K562 (cell line): ENCODE data around the gene TSPAN3. TPM values are rescaled to one million over a fixed set of nuclear protein-coding genes. Genes with fewer than 3 reads are reported as not detected.

Experiments used
- ATAC-seq: fragments of 200-7000 bp; cut with Tn5 transposase; 3 replicates; pipeline ENCODE4 v1.9.1; 2020; ENCODE audit warnings: moderate library complexity
- BruUV-seq: library from RNA; stranded (reverse); fragments of 400-500 nt; replicated peaks from 2 replicates; lab custom pipeline; 2021; lab: Mats Ljungman, UMichigan
- CTCF ChIA-PET: fragments of 300-600 bp; formaldehyde crosslinking; extraction: SDS; loops from one replicate; lab custom pipeline; 2021; ENCODE audit warnings: low intra/inter-chr PET ratio; lab: Yijun Ruan, JAX
- POLR2A ChIA-PET: fragments of 300-600, 350-650 bp; sonication (Branson Sonifier 250); formaldehyde crosslinking; extraction: SDS; loops from one replicate; lab custom pipeline; 2021; ENCODE audit warnings: antibody characterized with exemption, inconsistent platforms; lab: Yijun Ruan, JAX
- DNase-seq, 4 experiments: peaks; one replicate each; pipeline versions ENCODE4 v3.0.0 to v3.0.0-alpha.2; 2011 to 2018; ENCODE audit warnings: low spot score in 3 of 4, mixed read lengths in 3 of 4; ENCODE audit errors: extremely low read depth in 1 of 4
- FAIRE-seq: peaks from 2 replicates; lab custom pipeline; 2011; peaks lifted over from hg19 to GRCh38; lab: Jason Lieb, UNC
- H2AFZ ChIP-seq: 2 replicates; pipeline ENCODE4 v1.6.0; 2011; ENCODE audit warnings: low read depth, low read length, control low read depth, inconsistent platforms
- H3K27ac ChIP-seq: fragments of 200-600 bp; 3 replicates; pipeline ENCODE4 v1.8.0; 2011; ENCODE audit warnings: low read depth, mild to moderate bottlenecking, control low read depth, inconsistent platforms, low read length, moderate library complexity, mixed read lengths; ENCODE audit errors: extremely low read depth
- H3K27me3 ChIP-seq, 2 experiments: fragments of 300-600 bp in 1 of 2; 2 replicates in 1 of 2; 3 replicates in 1 of 2; pipeline versions ENCODE4 v1.6.0 to v1.8.0; 2011; ENCODE audit warnings: inconsistent platforms in 2 of 2, low read length in 2 of 2, mild to moderate bottlenecking in 1 of 2, mixed read lengths in 1 of 2, moderate library complexity in 1 of 2; ENCODE audit not compliant: control insufficient read depth in 2 of 2, insufficient read depth in 2 of 2
- H3K36me3 ChIP-seq: fragments of 300-600 bp; 3 replicates; pipeline ENCODE4 v1.8.0; 2011; ENCODE audit warnings: mild to moderate bottlenecking, low read length, inconsistent platforms; ENCODE audit not compliant: control insufficient read depth, insufficient read depth
- H3K4me1 ChIP-seq, 2 experiments: fragments of 200-600 bp in 1 of 2; replicated peaks in 1 of 2; 2 replicates in 1 of 2; 3 replicates in 1 of 2; pipeline versions ENCODE4 v1.5.1 to v1.8.0; 2011; ENCODE audit warnings: inconsistent platforms in 2 of 2, low read length in 2 of 2, mild to moderate bottlenecking in 1 of 2, mixed read lengths in 1 of 2, moderate library complexity in 1 of 2; ENCODE audit not compliant: control insufficient read depth in 2 of 2, insufficient read depth in 2 of 2
- H3K4me2 ChIP-seq: 2 replicates; pipeline ENCODE4 v1.6.1; 2011; ENCODE audit warnings: low read length, control low read depth, inconsistent platforms, mixed read lengths; ENCODE audit not compliant: insufficient read depth
- H3K4me3 ChIP-seq: fragments of 200-600 bp; sonication (generic), shearing (Covaris generic); 2 replicates; pipeline ENCODE4 v1.5.1; 2016; ENCODE audit warnings: control low read depth, inconsistent platforms
- H3K79me2 ChIP-seq: fragments of 200-600 bp; 3 replicates; pipeline ENCODE4 v1.8.0; 2011; ENCODE audit warnings: low read length, inconsistent platforms; ENCODE audit not compliant: control insufficient read depth, insufficient read depth
- H3K9ac ChIP-seq, 2 experiments: 2 replicates each; pipeline versions ENCODE4 v1.6.0 to v1.6.1; 2011; ENCODE audit warnings: low read depth in 2 of 2, low read length in 2 of 2, control low read depth in 1 of 2, inconsistent platforms in 1 of 2, mild to moderate bottlenecking in 1 of 2, mixed read lengths in 1 of 2; ENCODE audit not compliant: insufficient read depth in 1 of 2
- H3K9me1 ChIP-seq: one replicate; pipeline ENCODE4 v1.6.0; 2011; ENCODE audit warnings: inconsistent platforms, mild to moderate bottlenecking, low read length, moderate library complexity; ENCODE audit not compliant: control insufficient read depth, insufficient read depth
- H3K9me3 ChIP-seq: replicated peaks from 2 replicates; pipeline ENCODE4 v1.5.1; 2011; ENCODE audit warnings: low read depth, low read length, inconsistent platforms; ENCODE audit not compliant: control insufficient read depth, insufficient read depth
- H4K20me1 ChIP-seq: replicated peaks from 2 replicates; pipeline ENCODE4 v1.6.1; 2011; ENCODE audit warnings: low read length, inconsistent platforms, mixed read lengths; ENCODE audit not compliant: control insufficient read depth, insufficient read depth
- GTF2F1 ChIP-seq: IDR thresholded peaks from 2 replicates; pipeline ENCODE4 v1.6.1; 2011; ENCODE audit warnings: low read depth, low read length, improper control_type of control experiment
- HDAC3 ChIP-seq: fragments of 450-650 bp; IDR thresholded peaks from 2 replicates; pipeline ENCODE4 v1.6.1; 2018; ENCODE audit warnings: borderline replicate concordance, mild to moderate bottlenecking, moderate library complexity; ENCODE audit not compliant: partially characterized antibody
- HOXB6 ChIP-seq: fragments of 250-450 bp; sonication (Bioruptor Pico); IDR thresholded peaks from 2 replicates; pipeline ENCODE4 v1.5.1; 2022; ENCODE audit warnings: mild to moderate bottlenecking, borderline replicate concordance
- MTA1 ChIP-seq: fragments of 450-650 bp; IDR thresholded peaks from 2 replicates; pipeline ENCODE4 v1.6.1; 2017; ENCODE audit warnings: borderline replicate concordance
- NFE2 ChIP-seq: IDR thresholded peaks from 2 replicates; pipeline ENCODE4 v1.6.1; 2014; ENCODE audit warnings: antibody characterized with exemption, low read depth
- RBBP5 ChIP-seq: fragments of 200-600 bp; sonication (generic); IDR thresholded peaks from 2 replicates; pipeline ENCODE4 v1.6.1; 2012; ENCODE audit warnings: borderline replicate concordance, mild to moderate bottlenecking, low read length, control low read depth, inconsistent platforms; ENCODE audit not compliant: insufficient read depth, poor library complexity, severe bottlenecking
- SMAD2 ChIP-seq: fragments of 150-350 bp; IDR thresholded peaks from 2 replicates; pipeline ENCODE4 v1.6.1; 2014; ENCODE audit warnings: low read depth, mild to moderate bottlenecking, low read length
- SP1 ChIP-seq: sonication (generic); formaldehyde crosslinking; IDR thresholded peaks from 2 replicates; pipeline ENCODE4 v1.8.1; 2022; ENCODE audit warnings: mild to moderate bottlenecking, missing genetic modification reagents
- SREBF1 ChIP-seq: fragments of 150-350 bp; IDR thresholded peaks from 2 replicates; pipeline ENCODE4 v1.6.1; 2014; ENCODE audit warnings: antibody characterized with exemption, low read depth, low read length, borderline replicate concordance
- STAT5B ChIP-seq: fragments of 250-450 bp; sonication (Bioruptor Pico); IDR thresholded peaks from 2 replicates; pipeline ENCODE4 v1.8.0; 2021; ENCODE audit warnings: mild to moderate bottlenecking, inconsistent platforms
- TEAD2 ChIP-seq: fragments of 450-650 bp; IDR thresholded peaks from 2 replicates; pipeline ENCODE4 v1.6.1; 2016; ENCODE audit warnings: missing genetic modification characterization, control low read depth, missing compliant biosample characterization
- TSC22D4 ChIP-seq: fragments of 450-650 bp; IDR thresholded peaks from 2 replicates; pipeline ENCODE4 v1.6.1; 2016; ENCODE audit warnings: missing genetic modification characterization, missing biosample characterization, control low read depth
- ZNF232 ChIP-seq: sonication (generic); formaldehyde crosslinking; IDR thresholded peaks from 2 replicates; pipeline ENCODE4 v1.8.0; 2022; ENCODE audit warnings: mild to moderate bottlenecking, missing genetic modification reagents
- ZNF76 ChIP-seq: fragments of 250-450 bp; sonication (Bioruptor Pico); IDR thresholded peaks from 2 replicates; pipeline ENCODE4 v1.4.0; 2020; ENCODE audit warnings: mild to moderate bottlenecking, moderate library complexity, borderline replicate concordance
- WGBS: fragments of 100-300 bp; shearing (Covaris generic); methylation state at CpG from one replicate; pipeline ENCODE4 v1.1.6; 2016; ENCODE audit warnings: low coverage, mixed read lengths; ENCODE audit not compliant: insufficient coverage; ENCODE audit errors: missing lambda C conversion rate; 5-methylcytosine and 5-hydroxymethylcytosine counted together
- in situ Hi-C: fragments of 300-500 bp; cut with MboI; formaldehyde crosslinking; loops from 4 replicates; pipeline ENCODE4 v1.15.0; 2018; ENCODE audit warnings: inconsistent platforms, mixed read lengths
- intact Hi-C: fragments of 100-400 bp; cut with micrococcal nuclease; formaldehyde crosslinking; loops from 2 replicates; pipeline ENCODE4 v1.14.2; 2022
- polyA plus RNA-seq, 8 experiments: library from polyadenylated mRNA; depleted of rRNA in 4 of 8; stranded (reverse) in 5 of 8; unstranded in 3 of 8; fragments of >200 nt; fragmentation: Nextera tagmentation in 2 of 8; fragmentation: Illumina TruSeq in 1 of 8; extraction: Ambion mirVana in 2 of 8; extraction: Trizol in 1 of 8; gene quantifications; 2 replicates each; pipeline versions ENCODE4 v1.2.1 to v1.2.3, GENCODE V29; 2011 to 2014; ENCODE audit warnings: inconsistent platforms in 1 of 8, missing spikeins in 1 of 8
- total RNA-seq, 7 experiments: library from RNA; depleted of rRNA in 6 of 7; stranded (reverse); fragments of >200 nt in 6 of 7; fragmentation: Illumina TruSeq in 2 of 7; extraction: Trizol in 2 of 7; gene quantifications; 2 replicates each; pipeline versions ENCODE4 v1.2.1 to v1.2.3, GENCODE V29; 2011 to 2021; ENCODE audit warnings: low replicate concordance in 1 of 7
- TF ChIP-seq, protein P1 (sequence below): IDR thresholded peaks from 3 replicates; pipeline ENCODE4 v1.6.1; 2011; ENCODE audit warnings: borderline replicate concordance, mild to moderate bottlenecking, moderate library complexity; ENCODE audit not compliant: insufficient read length; ENCODE audit errors: extremely low read depth
- TF ChIP-seq, protein P2 (sequence below): fragments of 250-450 bp; sonication (Bioruptor Pico); IDR thresholded peaks from 2 replicates; pipeline ENCODE4 v1.4.0; 2020; ENCODE audit warnings: mild to moderate bottlenecking, moderate library complexity

The TSPAN3 gene
- total and polyA plus RNA-seq, 9 of the 15 experiments (the other 6 are each of a cell fraction or from before 2014, with no cell fraction given) = 14.3 to 144 (median 71.1) TPM

DNA sequence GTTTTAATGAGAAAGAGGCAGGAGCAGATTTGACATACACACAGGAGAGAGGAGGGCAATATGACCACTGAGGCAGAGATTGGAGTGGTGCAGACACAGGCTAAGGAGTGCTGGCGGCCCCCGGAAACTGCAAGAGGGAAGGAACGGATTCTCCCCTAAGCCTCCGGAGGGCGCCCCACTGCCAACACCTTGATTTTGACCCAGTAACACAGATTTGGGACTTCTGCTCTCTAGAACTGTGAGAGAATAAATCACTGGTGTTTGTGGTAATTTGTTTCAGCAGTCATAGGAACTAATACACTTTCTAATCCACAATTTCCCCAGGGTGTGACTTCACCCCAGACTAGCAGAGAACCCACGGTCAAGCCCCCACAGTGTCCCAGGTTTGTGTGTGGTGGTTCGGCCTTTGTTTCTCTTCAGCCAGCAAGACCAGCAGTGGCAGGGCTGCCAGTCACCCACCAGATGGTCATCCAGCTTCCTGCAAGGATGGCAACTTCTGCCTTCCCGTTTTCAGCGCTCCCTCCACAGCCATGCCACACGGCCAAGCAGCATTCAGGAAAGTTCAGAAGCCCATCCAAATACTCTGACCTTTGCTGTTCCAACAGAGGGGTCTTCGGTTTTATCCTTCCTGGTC, 23.6 kb upstream of the TSPAN3 start (continued):
- TF ChIP-seq ZNF76 (CRISPR knock-in tag) (no peak), ZNF232 (CRISPR knock-in tag) (no peak)

DNA sequence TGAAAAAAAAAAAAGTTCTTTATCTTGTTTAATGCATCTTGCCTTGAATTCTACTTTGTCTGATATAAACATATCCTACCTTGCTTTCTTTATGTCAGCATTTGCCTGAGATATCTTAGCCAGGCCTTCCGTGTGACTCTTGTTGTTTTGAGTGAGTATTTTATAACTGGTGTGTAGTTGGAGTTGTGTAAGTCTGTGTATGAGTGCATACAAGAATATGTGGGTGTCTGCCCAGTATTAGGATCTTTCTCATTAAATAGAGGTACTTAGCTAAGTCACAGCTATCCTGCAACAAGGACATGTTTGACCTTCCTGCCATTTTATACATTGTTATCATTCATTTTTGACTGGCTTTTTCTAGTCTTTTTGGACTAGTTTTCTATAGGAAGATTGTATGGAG, 22.5 kb upstream of the TSPAN3 start:
- 18% methylated on average over 1 of the region's 1 CpG for WGBS
- Histone ChIP-seq H3K4me3 (no peak overlapping the region), H2AFZ (no peak overlapping the region), H3K27me3 (peaks cover 3 to 15% of the 10 kb centered on the region in 2 experiments; a peak in 3 of 5 replicates), H3K36me3 (no peaks in the 10 kb centered on the region), H3K9me1 (no peaks in the 10 kb centered on the region), H4K20me1 (no peaks in the 10 kb centered on the region), H3K9ac (no peak overlapping the region), H3K79me2 (no peaks in the 10 kb centered on the region), H3K27ac (no peak overlapping the region), H3K4me1 (no peaks in the 10 kb centered on the region), H3K9me3 (no peaks in the 10 kb centered on the region), H3K4me2 (no peak overlapping the region)
- no TSS peak for BruUV-seq
- POLR2A ChIA-PET = no interaction called here
- FAIRE-seq (no peak), DNase-seq (no peak), ATAC-seq (no peak)
- intact Hi-C loops = no loop called here
- CTCF ChIA-PET = no interaction called here
- in situ Hi-C loops = no loop called here
- TF ChIP-seq MTA1 = no peak
- TF ChIP-seq, protein P1, sequence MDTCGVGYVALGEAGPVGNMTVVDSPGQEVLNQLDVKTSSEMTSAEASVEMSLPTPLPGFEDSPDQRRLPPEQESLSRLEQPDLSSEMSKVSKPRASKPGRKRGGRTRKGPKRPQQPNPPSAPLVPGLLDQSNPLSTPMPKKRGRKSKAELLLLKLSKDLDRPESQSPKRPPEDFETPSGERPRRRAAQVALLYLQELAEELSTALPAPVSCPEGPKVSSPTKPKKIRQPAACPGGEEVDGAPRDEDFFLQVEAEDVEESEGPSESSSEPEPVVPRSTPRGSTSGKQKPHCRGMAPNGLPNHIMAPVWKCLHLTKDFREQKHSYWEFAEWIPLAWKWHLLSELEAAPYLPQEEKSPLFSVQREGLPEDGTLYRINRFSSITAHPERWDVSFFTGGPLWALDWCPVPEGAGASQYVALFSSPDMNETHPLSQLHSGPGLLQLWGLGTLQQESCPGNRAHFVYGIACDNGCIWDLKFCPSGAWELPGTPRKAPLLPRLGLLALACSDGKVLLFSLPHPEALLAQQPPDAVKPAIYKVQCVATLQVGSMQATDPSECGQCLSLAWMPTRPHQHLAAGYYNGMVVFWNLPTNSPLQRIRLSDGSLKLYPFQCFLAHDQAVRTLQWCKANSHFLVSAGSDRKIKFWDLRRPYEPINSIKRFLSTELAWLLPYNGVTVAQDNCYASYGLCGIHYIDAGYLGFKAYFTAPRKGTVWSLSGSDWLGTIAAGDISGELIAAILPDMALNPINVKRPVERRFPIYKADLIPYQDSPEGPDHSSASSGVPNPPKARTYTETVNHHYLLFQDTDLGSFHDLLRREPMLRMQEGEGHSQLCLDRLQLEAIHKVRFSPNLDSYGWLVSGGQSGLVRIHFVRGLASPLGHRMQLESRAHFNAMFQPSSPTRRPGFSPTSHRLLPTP = no peak
- TF ChIP-seq TEAD2 (tag) = no peak
- TF ChIP-seq NFE2 = no peak
- TF ChIP-seq TSC22D4 (tag) = no peak
- no peak for TF ChIP-seq HDAC3
- TF ChIP-seq GTF2F1 = no peak
- no peak for TF ChIP-seq STAT5B (CRISPR knock-in tag)
- TF ChIP-seq, protein P2, sequence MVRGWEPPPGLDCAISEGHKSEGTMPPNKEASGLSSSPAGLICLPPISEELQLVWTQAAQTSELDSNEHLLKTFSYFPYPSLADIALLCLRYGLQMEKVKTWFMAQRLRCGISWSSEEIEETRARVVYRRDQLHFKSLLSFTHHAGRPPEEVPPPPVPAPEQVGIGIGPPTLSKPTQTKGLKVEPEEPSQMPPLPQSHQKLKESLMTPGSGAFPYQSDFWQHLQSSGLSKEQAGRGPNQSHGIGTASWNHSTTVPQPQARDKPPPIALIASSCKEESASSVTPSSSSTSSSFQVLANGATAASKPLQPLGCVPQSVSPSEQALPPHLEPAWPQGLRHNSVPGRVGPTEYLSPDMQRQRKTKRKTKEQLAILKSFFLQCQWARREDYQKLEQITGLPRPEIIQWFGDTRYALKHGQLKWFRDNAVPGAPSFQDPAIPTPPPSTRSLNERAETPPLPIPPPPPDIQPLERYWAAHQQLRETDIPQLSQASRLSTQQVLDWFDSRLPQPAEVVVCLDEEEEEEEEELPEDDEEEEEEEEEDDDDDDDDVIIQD (CRISPR knock-in tag) = no peak
- no peak for TF ChIP-seq SP1 (CRISPR knock-in tag)
- TF ChIP-seq SREBF1 = no peak
- no peak for TF ChIP-seq SMAD2
- no peak for TF ChIP-seq RBBP5
- no peak for TF ChIP-seq HOXB6
